WTC11 (cell line): Measurements from ENCODE around the gene LGALS4.

ENCODE experiments used
- ATF1 ChIP-seq: sonication (generic); formaldehyde crosslinking; IDR thresholded peaks from 2 replicates; pipeline ENCODE4 v1.8.1; 2023; ENCODE audit warnings: mild to moderate bottlenecking, moderate library complexity, missing genetic modification reagents
- CREM ChIP-seq: sonication (generic); formaldehyde crosslinking; IDR thresholded peaks from 2 replicates; pipeline ENCODE4 v1.8.1; 2022; ENCODE audit warnings: mild to moderate bottlenecking, missing genetic modification reagents, moderate library complexity
- ELF4 ChIP-seq: sonication (generic); formaldehyde crosslinking; IDR thresholded peaks from 2 replicates; pipeline ENCODE4 v1.8.1; 2022; ENCODE audit warnings: low read depth, mild to moderate bottlenecking, moderate library complexity, missing genetic modification reagents
- ESRRA ChIP-seq: sonication (generic); formaldehyde crosslinking; IDR thresholded peaks from 2 replicates; pipeline ENCODE4 v1.8.1; 2022; ENCODE audit warnings: mild to moderate bottlenecking, missing genetic modification reagents, borderline replicate concordance
- NFYB ChIP-seq: sonication (generic); formaldehyde crosslinking; conservative IDR thresholded peaks from 2 replicates; pipeline ENCODE4 v1.8.0; 2022; ENCODE audit warnings: low read depth, missing genetic modification reagents
- NR2C2 ChIP-seq: sonication (generic); formaldehyde crosslinking; IDR thresholded peaks from 2 replicates; pipeline ENCODE4 v1.8.0; 2022; ENCODE audit warnings: mild to moderate bottlenecking, missing genetic modification reagents
- SP1 ChIP-seq: sonication (generic); formaldehyde crosslinking; conservative IDR thresholded peaks from 2 replicates; pipeline ENCODE4 v1.8.1; 2022; ENCODE audit warnings: missing genetic modification reagents
- TP53 ChIP-seq: sonication (generic); formaldehyde crosslinking; IDR thresholded peaks from 2 replicates; pipeline ENCODE4 v1.8.1; 2023; ENCODE audit warnings: mild to moderate bottlenecking, missing genetic modification reagents
- ZNF263 ChIP-seq: sonication (generic); formaldehyde crosslinking; IDR thresholded peaks from 2 replicates; pipeline ENCODE4 v1.8.1; 2022; ENCODE audit warnings: low read depth, mild to moderate bottlenecking, moderate library complexity, missing genetic modification reagents
- TF ChIP-seq, protein P1 (sequence below): fragments of 200-600 bp; IDR thresholded peaks from 2 replicates; pipeline ENCODE4 v1.8.0; 2022; ENCODE audit warnings: antibody characterized with exemption
- TF ChIP-seq, protein P2 (sequence below): sonication (generic); formaldehyde crosslinking; IDR thresholded peaks from 2 replicates; pipeline ENCODE4 v1.8.0; 2022; ENCODE audit warnings: mild to moderate bottlenecking, missing genetic modification reagents
- TF ChIP-seq, protein P3 (sequence below): fragments of 250-450 bp; sonication (Bioruptor Pico); IDR thresholded peaks from 2 replicates; pipeline ENCODE4 v2.1.2; 2022; ENCODE audit warnings: mild to moderate bottlenecking, moderate library complexity
- TF ChIP-seq, protein P4 (sequence below): sonication (generic); formaldehyde crosslinking; conservative IDR thresholded peaks from 2 replicates; pipeline ENCODE4 v1.8.1; 2022; ENCODE audit warnings: mild to moderate bottlenecking, missing genetic modification reagents
- TF ChIP-seq, protein P5 (sequence below): sonication (generic); formaldehyde crosslinking; IDR thresholded peaks from 2 replicates; pipeline ENCODE4 v1.8.1; 2023; ENCODE audit warnings: mild to moderate bottlenecking, moderate library complexity, missing genetic modification reagents

DNA sequence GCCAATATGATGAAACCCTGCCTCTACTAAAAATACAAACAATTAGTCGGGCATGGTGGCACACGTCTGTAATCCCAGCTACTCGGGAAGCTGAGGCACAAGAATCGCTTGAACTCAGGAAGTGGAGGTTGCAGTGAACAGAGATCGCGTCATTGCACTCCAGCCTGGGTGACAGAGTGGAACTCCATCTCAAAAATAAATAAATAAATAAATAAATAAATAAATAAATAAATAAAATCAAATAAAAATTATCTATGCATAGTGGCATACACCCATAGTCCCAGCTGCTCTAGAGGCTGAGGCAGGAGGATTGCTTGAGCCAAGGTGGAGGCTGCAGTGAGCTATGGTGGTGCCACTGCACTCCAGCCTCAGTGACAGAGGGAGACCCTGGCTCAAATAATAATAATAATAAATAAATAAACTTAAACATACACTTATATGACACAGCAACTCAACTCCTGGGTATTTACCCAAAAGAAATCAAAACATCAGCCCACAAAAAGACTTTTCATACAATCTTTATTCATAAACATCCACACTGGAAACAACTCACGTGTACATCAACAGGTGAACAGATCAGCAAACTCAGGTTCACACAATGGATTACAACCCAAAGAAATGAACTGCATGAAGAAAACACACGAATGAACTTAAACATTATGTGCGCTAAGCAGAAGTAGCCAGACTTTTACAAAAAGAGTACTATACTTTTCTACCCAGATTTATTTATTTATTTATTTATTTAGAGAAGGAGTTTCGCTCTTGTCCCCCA is 46.3 kb downstream of the LGALS4 start:
- TF ChIP-seq, protein P1, sequence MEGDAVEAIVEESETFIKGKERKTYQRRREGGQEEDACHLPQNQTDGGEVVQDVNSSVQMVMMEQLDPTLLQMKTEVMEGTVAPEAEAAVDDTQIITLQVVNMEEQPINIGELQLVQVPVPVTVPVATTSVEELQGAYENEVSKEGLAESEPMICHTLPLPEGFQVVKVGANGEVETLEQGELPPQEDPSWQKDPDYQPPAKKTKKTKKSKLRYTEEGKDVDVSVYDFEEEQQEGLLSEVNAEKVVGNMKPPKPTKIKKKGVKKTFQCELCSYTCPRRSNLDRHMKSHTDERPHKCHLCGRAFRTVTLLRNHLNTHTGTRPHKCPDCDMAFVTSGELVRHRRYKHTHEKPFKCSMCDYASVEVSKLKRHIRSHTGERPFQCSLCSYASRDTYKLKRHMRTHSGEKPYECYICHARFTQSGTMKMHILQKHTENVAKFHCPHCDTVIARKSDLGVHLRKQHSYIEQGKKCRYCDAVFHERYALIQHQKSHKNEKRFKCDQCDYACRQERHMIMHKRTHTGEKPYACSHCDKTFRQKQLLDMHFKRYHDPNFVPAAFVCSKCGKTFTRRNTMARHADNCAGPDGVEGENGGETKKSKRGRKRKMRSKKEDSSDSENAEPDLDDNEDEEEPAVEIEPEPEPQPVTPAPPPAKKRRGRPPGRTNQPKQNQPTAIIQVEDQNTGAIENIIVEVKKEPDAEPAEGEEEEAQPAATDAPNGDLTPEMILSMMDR, result no peak
- TF ChIP-seq NFYB (no peak), NR2C2 (CRISPR knock-in tag) (no peak), ESRRA (no peak), TP53 (CRISPR knock-in tag) (no peak), SP1 (CRISPR knock-in tag) (no peak), ATF1 (no peak), CREM (no peak), ZNF263 (CRISPR knock-in tag) (no peak), ELF4 (no peak)
- TF ChIP-seq, protein P2, sequence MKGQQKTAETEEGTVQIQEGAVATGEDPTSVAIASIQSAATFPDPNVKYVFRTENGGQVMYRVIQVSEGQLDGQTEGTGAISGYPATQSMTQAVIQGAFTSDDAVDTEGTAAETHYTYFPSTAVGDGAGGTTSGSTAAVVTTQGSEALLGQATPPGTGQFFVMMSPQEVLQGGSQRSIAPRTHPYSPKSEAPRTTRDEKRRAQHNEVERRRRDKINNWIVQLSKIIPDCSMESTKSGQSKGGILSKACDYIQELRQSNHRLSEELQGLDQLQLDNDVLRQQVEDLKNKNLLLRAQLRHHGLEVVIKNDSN (CRISPR knock-in tag), result no peak
- TF ChIP-seq, protein P3, sequence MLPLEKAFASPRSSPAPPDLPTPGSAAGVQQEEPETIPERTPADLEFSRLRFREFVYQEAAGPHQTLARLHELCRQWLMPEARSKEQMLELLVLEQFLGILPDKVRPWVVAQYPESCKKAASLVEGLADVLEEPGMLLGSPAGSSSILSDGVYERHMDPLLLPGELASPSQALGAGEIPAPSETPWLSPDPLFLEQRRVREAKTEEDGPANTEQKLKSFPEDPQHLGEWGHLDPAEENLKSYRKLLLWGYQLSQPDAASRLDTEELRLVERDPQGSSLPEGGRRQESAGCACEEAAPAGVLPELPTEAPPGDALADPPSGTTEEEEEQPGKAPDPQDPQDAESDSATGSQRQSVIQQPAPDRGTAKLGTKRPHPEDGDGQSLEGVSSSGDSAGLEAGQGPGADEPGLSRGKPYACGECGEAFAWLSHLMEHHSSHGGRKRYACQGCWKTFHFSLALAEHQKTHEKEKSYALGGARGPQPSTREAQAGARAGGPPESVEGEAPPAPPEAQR (CRISPR knock-in tag), result no peak
- TF ChIP-seq, protein P4, sequence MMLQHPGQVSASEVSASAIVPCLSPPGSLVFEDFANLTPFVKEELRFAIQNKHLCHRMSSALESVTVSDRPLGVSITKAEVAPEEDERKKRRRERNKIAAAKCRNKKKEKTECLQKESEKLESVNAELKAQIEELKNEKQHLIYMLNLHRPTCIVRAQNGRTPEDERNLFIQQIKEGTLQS (CRISPR knock-in tag), result no peak
- TF ChIP-seq, protein P5, sequence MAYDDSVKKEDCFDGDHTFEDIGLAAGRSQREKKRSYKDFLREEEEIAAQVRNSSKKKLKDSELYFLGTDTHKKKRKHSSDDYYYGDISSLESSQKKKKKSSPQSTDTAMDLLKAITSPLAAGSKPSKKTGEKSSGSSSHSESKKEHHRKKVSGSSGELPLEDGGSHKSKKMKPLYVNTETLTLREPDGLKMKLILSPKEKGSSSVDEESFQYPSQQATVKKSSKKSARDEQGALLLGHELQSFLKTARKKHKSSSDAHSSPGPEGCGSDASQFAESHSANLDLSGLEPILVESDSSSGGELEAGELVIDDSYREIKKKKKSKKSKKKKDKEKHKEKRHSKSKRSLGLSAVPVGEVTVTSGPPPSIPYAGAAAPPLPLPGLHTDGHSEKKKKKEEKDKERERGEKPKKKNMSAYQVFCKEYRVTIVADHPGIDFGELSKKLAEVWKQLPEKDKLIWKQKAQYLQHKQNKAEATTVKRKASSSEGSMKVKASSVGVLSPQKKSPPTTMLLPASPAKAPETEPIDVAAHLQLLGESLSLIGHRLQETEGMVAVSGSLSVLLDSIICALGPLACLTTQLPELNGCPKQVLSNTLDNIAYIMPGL (CRISPR knock-in tag), result no peak
